H1 (cell line): ENCODE data around the gene TCERG1L. TPM values are rescaled to one million over a fixed set of nuclear protein-coding genes. Genes with fewer than 3 reads are reported as not detected.

Experiments
- CTCF ChIA-PET: fragments of 300-600 bp; sonication (Branson Sonifier 250); formaldehyde crosslinking; loops from one replicate; lab custom pipeline; 2021; ENCODE audit not compliant: partially characterized antibody; lab: Charles Lee
- POLR2A ChIA-PET: fragments of 300-600 bp; sonication (Branson Sonifier 250); formaldehyde crosslinking; loops from one replicate; lab custom pipeline; 2021; ENCODE audit warnings: inconsistent platforms; ENCODE audit not compliant: partially characterized antibody; lab: Charles Lee
- DNase-seq, 2 experiments: peaks; one replicate each; pipeline versions ENCODE4 v3.0.0 to v3.0.0-alpha.2; 2010 to 2022; ENCODE audit warnings: low spot score in 2 of 2, low read depth in 1 of 2, mixed read lengths in 1 of 2
- FAIRE-seq: peaks from 2 replicates; lab custom pipeline; 2011; peaks lifted over from hg19 to GRCh38; lab: Jason Lieb, UNC
- H2AFZ ChIP-seq: 2 replicates; pipeline ENCODE4 v1.8.1; 2012; ENCODE audit warnings: low read length, inconsistent platforms
- H2AK5ac ChIP-seq: 2 replicates; pipeline ENCODE4 v1.6.1; 2013; ENCODE audit warnings: low read depth, low read length
- H2BK120ac ChIP-seq: replicated peaks from 2 replicates; pipeline ENCODE3; 2013; ENCODE audit warnings: low read depth, low read length, inconsistent platforms
- H2BK12ac ChIP-seq: 2 replicates; pipeline ENCODE4 v1.6.1; 2013; ENCODE audit warnings: low read depth, low read length
- H2BK15ac ChIP-seq: 2 replicates; pipeline ENCODE4 v1.6.1; 2013; ENCODE audit warnings: low read length
- H2BK20ac ChIP-seq: 2 replicates; pipeline ENCODE4 v1.6.1; 2013; ENCODE audit warnings: low read length
- H2BK5ac ChIP-seq: 2 replicates; pipeline ENCODE4 v1.6.1; 2013; ENCODE audit warnings: low read depth, low read length
- H3K14ac ChIP-seq: 2 replicates; pipeline ENCODE4 v1.6.1; 2013; ENCODE audit warnings: inconsistent platforms; ENCODE audit not compliant: insufficient read length
- H3K18ac ChIP-seq: 2 replicates; pipeline ENCODE4 v1.6.1; 2013; ENCODE audit warnings: low read length; ENCODE audit errors: extremely low read depth
- H3K23ac ChIP-seq: 2 replicates; pipeline ENCODE4 v1.6.1; 2013; ENCODE audit warnings: inconsistent platforms; ENCODE audit not compliant: insufficient read length
- H3K23me2 ChIP-seq: 2 replicates; pipeline ENCODE4 v1.6.1; 2013; ENCODE audit warnings: low read depth, low read length
- H3K27ac ChIP-seq: 2 replicates; pipeline ENCODE4 v1.6.1; 2011; ENCODE audit warnings: low read depth, low read length, inconsistent platforms
- H3K27me3 ChIP-seq, 4 experiments: replicated peaks in 1 of 4; 1 replicate in 1 of 4; 2 replicates in 3 of 4; pipeline versions ENCODE4 v1.6.1 to v1.8.1; 2011 to 2013; ENCODE audit warnings: low read length in 3 of 4, mild to moderate bottlenecking in 3 of 4, inconsistent platforms in 2 of 4, mixed read lengths in 2 of 4, moderate library complexity in 1 of 4; ENCODE audit not compliant: control insufficient read depth in 3 of 4, insufficient read depth in 3 of 4; ENCODE audit errors: extremely low read depth in 1 of 4
- H3K36me3 ChIP-seq, 4 experiments: 2 replicates each; pipeline versions ENCODE4 v1.6.1 to v1.8.1; 2011 to 2013; ENCODE audit warnings: mild to moderate bottlenecking in 4 of 4, low read length in 3 of 4, moderate library complexity in 2 of 4, control low read depth in 1 of 4, inconsistent platforms in 1 of 4; ENCODE audit not compliant: insufficient read depth in 4 of 4, control insufficient read depth in 2 of 4
- H3K4ac ChIP-seq: replicated peaks from 2 replicates; pipeline ENCODE3; 2013; ENCODE audit warnings: low read length, low read depth, mixed read lengths, inconsistent platforms; ENCODE audit not compliant: insufficient read length
- H3K4me1 ChIP-seq, 4 experiments: replicated peaks in 1 of 4; 1 replicate in 1 of 4; 2 replicates in 3 of 4; pipeline versions ENCODE4 v1.6.1 to v1.8.1; 2011 to 2013; ENCODE audit warnings: low read length in 3 of 4, inconsistent platforms in 2 of 4, mixed read lengths in 1 of 4; ENCODE audit not compliant: insufficient read depth in 4 of 4, control insufficient read depth in 3 of 4
- H3K4me2 ChIP-seq, 2 experiments: 2 replicates each; pipeline versions ENCODE4 v1.6.1 to v1.8.1; 2011 to 2013; ENCODE audit warnings: low read depth in 2 of 2, low read length in 2 of 2, control low read depth in 1 of 2, inconsistent platforms in 1 of 2, mild to moderate bottlenecking in 1 of 2; ENCODE audit not compliant: insufficient read depth in 1 of 2
- H3K4me3 ChIP-seq, 4 experiments: fragments of 200-600, 300-600 bp in 1 of 4; sonication (generic), shearing (Covaris generic), sonication (Bioruptor Twin) in 1 of 4; 2 replicates each; pipeline versions ENCODE4 v1.5.1 to v1.8.1; 2011 to 2016; ENCODE audit warnings: low read length in 4 of 4, low read depth in 3 of 4, control low read depth in 2 of 4, inconsistent platforms in 2 of 4, mild to moderate bottlenecking in 2 of 4, mixed read lengths in 1 of 4, moderate library complexity in 1 of 4; ENCODE audit not compliant: insufficient read depth in 2 of 4; ENCODE audit errors: extremely low read depth in 1 of 4
- H3K56ac ChIP-seq: replicated peaks from 2 replicates; pipeline ENCODE3; 2013; ENCODE audit warnings: low read depth, mild to moderate bottlenecking, mixed read lengths, low read length, inconsistent platforms; ENCODE audit not compliant: insufficient read length
- H3K79me1 ChIP-seq: 2 replicates; pipeline ENCODE4 v1.6.1; 2013; ENCODE audit warnings: low read depth, low read length, control low read depth
- H3K79me2 ChIP-seq, 2 experiments: 2 replicates each; pipeline versions ENCODE4 v1.6.1 to v1.8.1; 2012 to 2013; ENCODE audit warnings: low read length in 2 of 2, mild to moderate bottlenecking in 2 of 2, inconsistent platforms in 1 of 2; ENCODE audit not compliant: insufficient read depth in 2 of 2, control insufficient read depth in 1 of 2
- H3K9ac ChIP-seq, 4 experiments: replicated peaks in 1 of 4; 1 replicate in 1 of 4; 2 replicates in 3 of 4; pipeline versions ENCODE4 v1.6.1 to v1.8.1; 2011 to 2013; ENCODE audit warnings: low read depth in 3 of 4, low read length in 3 of 4, control low read depth in 2 of 4, mild to moderate bottlenecking in 2 of 4, moderate library complexity in 2 of 4, inconsistent platforms in 1 of 4; ENCODE audit errors: extremely low read depth in 1 of 4
- H3K9me3 ChIP-seq, 2 experiments: 2 replicates each; pipeline versions ENCODE4 v1.6.1 to v1.8.1; 2012 to 2013; ENCODE audit warnings: mild to moderate bottlenecking in 2 of 2, moderate library complexity in 2 of 2, control low read depth in 1 of 2, inconsistent platforms in 1 of 2, low read depth in 1 of 2, low read length in 1 of 2, mixed read lengths in 1 of 2; ENCODE audit not compliant: insufficient read depth in 2 of 2
- H4K20me1 ChIP-seq, 2 experiments: replicated peaks in 1 of 2; 2 replicates each; pipeline versions ENCODE3 to v1.8.1; 2011 to 2013; ENCODE audit warnings: inconsistent platforms in 2 of 2, low read length in 2 of 2, mild to moderate bottlenecking in 1 of 2; ENCODE audit not compliant: insufficient read depth in 2 of 2, control insufficient read depth in 1 of 2
- H4K5ac ChIP-seq: 2 replicates; pipeline ENCODE4 v1.6.1; 2013; ENCODE audit warnings: low read length, low read depth, mixed read lengths, inconsistent platforms; ENCODE audit not compliant: insufficient read length
- H4K8ac ChIP-seq: 2 replicates; pipeline ENCODE4 v1.8.0; 2013; ENCODE audit warnings: mild to moderate bottlenecking, moderate library complexity, low read length, inconsistent platforms; ENCODE audit not compliant: insufficient read depth; ENCODE audit errors: extremely low read depth
- H4K91ac ChIP-seq: replicated peaks from 2 replicates; pipeline ENCODE3; 2013; ENCODE audit warnings: low read length, mixed read lengths, inconsistent platforms; ENCODE audit not compliant: insufficient read length
- BACH1 ChIP-seq: IDR thresholded peaks from 2 replicates; pipeline ENCODE4 v1.6.1; 2012; ENCODE audit warnings: low read length, improper control_type of control experiment
- BCL11A ChIP-seq, 2 experiments: IDR thresholded peaks; one replicate each; pipeline ENCODE4 v1.6.1; 2011; ENCODE audit warnings: low read depth in 2 of 2, low read length in 2 of 2, mild to moderate bottlenecking in 2 of 2
- CHD1 ChIP-seq: IDR thresholded peaks from 2 replicates; pipeline ENCODE4 v1.6.1; 2012; ENCODE audit warnings: low read depth, low read length, improper control_type of control experiment
- CHD2 ChIP-seq: IDR thresholded peaks from 2 replicates; pipeline ENCODE4 v1.6.1; 2012; ENCODE audit warnings: low read length, improper control_type of control experiment
- HDAC2 ChIP-seq, 2 experiments: fragments of 300-600 bp in 1 of 2; sonication (generic) in 1 of 2; IDR thresholded peaks; 2 replicates each; pipeline ENCODE4 v1.6.1; 2011 to 2012; ENCODE audit warnings: low read depth in 2 of 2, low read length in 2 of 2, mild to moderate bottlenecking in 2 of 2, moderate library complexity in 2 of 2, borderline replicate concordance in 1 of 2, inconsistent platforms in 1 of 2
- NANOG ChIP-seq: IDR thresholded peaks from 2 replicates; pipeline ENCODE4 v1.6.1; 2011; ENCODE audit warnings: low read length, low read depth, mild to moderate bottlenecking, inconsistent platforms; ENCODE audit not compliant: insufficient read depth, poor library complexity, severe bottlenecking
- POU5F1 ChIP-seq: IDR thresholded peaks from 2 replicates; pipeline ENCODE4 v1.6.1; 2011; ENCODE audit warnings: low read depth, mild to moderate bottlenecking, low read length, moderate library complexity
- SIN3A ChIP-seq, 2 experiments: IDR thresholded peaks in 1 of 2; conservative IDR thresholded peaks in 1 of 2; 2 replicates each; pipeline ENCODE4 v1.6.1; 2011 to 2012; ENCODE audit warnings: low read length in 2 of 2, improper control_type of control experiment in 1 of 2, low read depth in 1 of 2, mild to moderate bottlenecking in 1 of 2
- SP1 ChIP-seq: IDR thresholded peaks from 2 replicates; pipeline ENCODE4 v1.6.1; 2011; ENCODE audit warnings: low read depth, low read length
- SP2 ChIP-seq: IDR thresholded peaks from 2 replicates; pipeline ENCODE4 v1.6.1; 2012; ENCODE audit warnings: mild to moderate bottlenecking, low read length, inconsistent platforms
- SRF ChIP-seq: IDR thresholded peaks from 2 replicates; pipeline ENCODE4 v1.6.1; 2011; ENCODE audit warnings: mild to moderate bottlenecking, low read depth, low read length, moderate library complexity
- TAF7 ChIP-seq: optimal IDR thresholded peaks from 2 replicates; pipeline ENCODE3; 2011; ENCODE audit warnings: low read depth, mild to moderate bottlenecking, inconsistent platforms, low read length, moderate library complexity, borderline replicate concordance
- TBP ChIP-seq: IDR thresholded peaks from 2 replicates; pipeline ENCODE4 v1.6.1; 2011; ENCODE audit warnings: low read depth, low read length, improper control_type of control experiment
- WGBS, 2 experiments: shearing (Covaris generic) in 1 of 2; methylation state at CpG; one replicate each; pipeline versions ENCODE4 v1.1.6 to v1.1.7; 2013 to 2015; ENCODE audit warnings: low lambda C conversion rate in 2 of 2, mixed read lengths in 2 of 2, inconsistent platforms in 1 of 2, low coverage in 1 of 2, missing lambda C conversion rate in 1 of 2; ENCODE audit not compliant: insufficient replicate concordance in 2 of 2, insufficient coverage in 1 of 2, insufficient read length in 1 of 2; ENCODE audit errors: extremely low coverage in 1 of 2, missing lambda C conversion rate in 1 of 2; 5-methylcytosine and 5-hydroxymethylcytosine counted together
- polyA plus RNA-seq, 7 experiments: library from polyadenylated mRNA; depleted of rRNA in 3 of 7; stranded (reverse) in 5 of 7; unstranded in 2 of 7; fragments of >200 nt in 5 of 7; fragments of 200-250 nt in 2 of 7; gene quantifications; 1 replicate in 5 of 7; 2 replicates in 1 of 7; 4 replicates in 1 of 7; pipeline versions ENCODE4 v1.2.1 to v1.2.3, GENCODE V29; 2011 to 2013; ENCODE audit warnings: missing spikeins in 2 of 7, mixed read lengths in 2 of 7
- total RNA-seq: library from RNA; stranded (reverse); fragmentation: NEBNext Ultra II Directional; extraction: Animal tissue kit (Norgen Biotek cat#: 25700); gene quantifications from 2 replicates; pipeline ENCODE4 v1.2.1, GENCODE V29; 2021

Gene TCERG1L
- total and polyA plus RNA-seq, 2 of the 8 experiments (the other 6 are each of a cell fraction or from before 2014, with no cell fraction given) = 3.9 to 6.9 TPM

DNA sequence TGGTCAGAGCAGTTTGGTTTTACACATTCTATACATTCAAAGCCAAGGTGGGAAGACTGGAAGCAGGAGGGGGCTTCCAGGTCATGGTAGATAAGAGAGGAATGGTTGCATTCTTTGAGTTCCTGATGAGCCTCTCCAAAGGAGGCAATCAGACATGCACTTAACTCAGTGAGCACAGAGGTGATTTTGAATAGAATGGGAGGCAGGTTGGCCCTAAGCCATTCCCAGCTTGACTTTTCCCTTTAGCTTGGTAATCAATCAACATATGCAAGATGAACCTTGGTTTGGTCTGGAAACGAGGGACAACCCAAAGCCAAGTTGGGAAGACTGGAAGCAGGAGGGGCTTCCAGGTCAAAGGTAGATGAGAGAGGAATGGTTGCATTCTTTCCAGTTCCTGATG is 31.4 kb downstream of the TCERG1L start:
- no peak overlapping the region for H3K27ac ChIP-seq
- no peak overlapping the region for H2BK20ac ChIP-seq
- no peaks in the 10 kb centered on the region for H3K9me3 ChIP-seq
- no peaks in the 10 kb centered on the region for H3K36me3 ChIP-seq
- WGBS, 2 experiments = 80% methylated on average over 1 of the region's 1 CpG; no CpG with 5 or more reads in 1 of the 2 experiments
- H2BK12ac ChIP-seq = no peak overlapping the region
- no peak overlapping the region for H2AK5ac ChIP-seq
- no peak overlapping the region for H2AFZ ChIP-seq
- FAIRE-seq (no peak), DNase-seq (no peak)
- no peaks in the 10 kb centered on the region; a peak in 2 of 7 replicates for H3K4me1 ChIP-seq
- H3K4me3 ChIP-seq = no peak overlapping the region
- TF ChIP-seq NANOG (no peak), CHD2 (no peak), SRF (no peak), HDAC2 (IDR thresholded peaks at IDR 0.05; ENCODE audit: borderline replicate concordance in 1 of 2, low read depth in 2 of 2, low read length in 2 of 2) (no peak), BCL11A (IDR thresholded peaks at IDR 0.05; ENCODE audit: low read depth in 2 of 2, low read length in 2 of 2) (no peak), CHD1 (no peak), SP1 (no peak), SIN3A (conservative IDR thresholded peaks at IDR 0.05 in 1 of 2, IDR thresholded peaks at IDR 0.05 in 1 of 2; ENCODE audit: low read depth in 1 of 2, low read length in 2 of 2) (no peak), POU5F1 (no peak), BACH1 (no peak), TBP (no peak), SP2 (no peak), TAF7 (no peak)
- H3K4ac ChIP-seq = no peak overlapping the region
- no peak overlapping the region for H2BK5ac ChIP-seq
- ChIA-PET POLR2A (no interaction called here), CTCF (interaction anchor here (0.7 to 1.5 kb wide), 2 partner anchors 39 to 92 kb away, joined by 3 read pairs; no protein-coding TSS in a partner anchor)
- H4K8ac ChIP-seq = no peak overlapping the region
- H2BK15ac ChIP-seq = no peak overlapping the region
- no peak overlapping the region for H3K9ac ChIP-seq
- no peaks in the 10 kb centered on the region for H3K23me2 ChIP-seq
- no peaks in the 10 kb centered on the region for H3K79me2 ChIP-seq
- no peak overlapping the region for H3K14ac ChIP-seq
- no peaks in the 10 kb centered on the region for H4K20me1 ChIP-seq
- no peak overlapping the region for H4K91ac ChIP-seq
- no peak overlapping the region for H3K56ac ChIP-seq
- H3K4me2 ChIP-seq = no peak overlapping the region
- no peak overlapping the region for H4K5ac ChIP-seq
- no peak overlapping the region for H3K23ac ChIP-seq
- no peak overlapping the region for H3K18ac ChIP-seq
- H3K79me1 ChIP-seq = no peaks in the 10 kb centered on the region
- no peaks in the 10 kb centered on the region for H3K27me3 ChIP-seq
- H2BK120ac ChIP-seq = no peak overlapping the region
